WTC11 (cell line): ENCODE data around the gene DCHS2. TPM values are rescaled to one million over a fixed set of nuclear protein-coding genes. Genes with fewer than 3 reads are reported as not detected.

Experiments used
- ATAC-seq: fragments of 200-7000 bp; cut with Tn5 transposase; 2 replicates; pipeline ENCODE4 v1.10.0; 2021; ENCODE audit warnings: mild to moderate bottlenecking, moderate library complexity
- CTCF ChIA-PET: fragments of 300-600 bp; sonication (Branson Sonifier 250); formaldehyde crosslinking; loops from one replicate; lab custom pipeline; 2021; ENCODE audit warnings: antibody characterized with exemption; lab: Charles Lee
- POLR2A ChIA-PET: fragments of 350-600 bp; sonication (Branson Sonifier 250); formaldehyde crosslinking; loops from one replicate; lab custom pipeline; 2021; ENCODE audit warnings: antibody characterized with exemption; lab: Charles Lee
- DNase-seq: peaks from one replicate; pipeline ENCODE4 v3.0.0; 2021; ENCODE audit warnings: low spot score
- H3K27ac Mint-ChIP-seq: 2 replicates; pipeline ENCODE4 v1.8.0; 2021; ENCODE audit warnings: mixed read lengths
- H3K27me3 Mint-ChIP-seq: 2 replicates; pipeline ENCODE4 v1.8.0; 2021; ENCODE audit warnings: low read depth, mild to moderate bottlenecking, moderate library complexity, mixed read lengths
- H3K36me3 Mint-ChIP-seq: 2 replicates; pipeline ENCODE4 v1.8.0; 2021; ENCODE audit warnings: mixed read lengths
- H3K4me1 Mint-ChIP-seq: 2 replicates; pipeline ENCODE4 v1.8.0; 2022; ENCODE audit warnings: mixed read lengths
- H3K4me3 Mint-ChIP-seq: 2 replicates; pipeline ENCODE4 v1.8.0; 2021; ENCODE audit warnings: mild to moderate bottlenecking, moderate library complexity, mixed read lengths
- H3K9me3 Mint-ChIP-seq: 2 replicates; pipeline ENCODE4 v1.8.0; 2021; ENCODE audit warnings: mixed read lengths
- CBFB ChIP-seq: sonication (generic); formaldehyde crosslinking; IDR thresholded peaks from 2 replicates; pipeline ENCODE4 v1.8.1; 2022; ENCODE audit warnings: mild to moderate bottlenecking, low read depth, missing genetic modification reagents
- CREB1 ChIP-seq: sonication (generic); formaldehyde crosslinking; IDR thresholded peaks from 2 replicates; pipeline ENCODE4 v1.8.0; 2023; ENCODE audit warnings: mild to moderate bottlenecking, missing genetic modification reagents
- E2F5 ChIP-seq: sonication (generic); formaldehyde crosslinking; IDR thresholded peaks from 2 replicates; pipeline ENCODE4 v1.8.1; 2022; ENCODE audit warnings: mild to moderate bottlenecking, moderate library complexity, missing genetic modification reagents
- ELF4 ChIP-seq: sonication (generic); formaldehyde crosslinking; IDR thresholded peaks from 2 replicates; pipeline ENCODE4 v1.8.1; 2022; ENCODE audit warnings: low read depth, mild to moderate bottlenecking, moderate library complexity, missing genetic modification reagents
- ERG ChIP-seq: fragments of 250-450 bp; sonication (Bioruptor Pico); IDR thresholded peaks from 2 replicates; pipeline ENCODE4 v1.8.0; 2021; ENCODE audit warnings: mild to moderate bottlenecking
- FOXJ3 ChIP-seq: sonication (generic); formaldehyde crosslinking; IDR thresholded peaks from 2 replicates; pipeline ENCODE4 v1.9.0; 2021; ENCODE audit warnings: missing genetic modification reagents, mild to moderate bottlenecking, borderline replicate concordance
- GTF2I ChIP-seq: fragments of 250-450 bp; sonication (Bioruptor Pico); conservative IDR thresholded peaks from 2 replicates; pipeline ENCODE4 v1.4.0; 2021; ENCODE audit warnings: mild to moderate bottlenecking
- HMGA2 ChIP-seq: fragments of 250-450 bp; sonication (Bioruptor Pico); IDR thresholded peaks from 2 replicates; pipeline ENCODE4 v1.4.0; 2021; ENCODE audit warnings: mild to moderate bottlenecking, moderate library complexity
- JAZF1 ChIP-seq: fragments of 250-450 bp; sonication (Bioruptor Pico); IDR thresholded peaks from 2 replicates; pipeline ENCODE4 v1.9.0; 2021; ENCODE audit warnings: moderate library complexity, mild to moderate bottlenecking, inconsistent platforms
- MYBL2 ChIP-seq: sonication (generic); formaldehyde crosslinking; IDR thresholded peaks from 2 replicates; pipeline ENCODE4 v1.8.1; 2023; ENCODE audit warnings: mild to moderate bottlenecking, moderate library complexity, missing genetic modification reagents
- NR1H2 ChIP-seq: sonication (generic); formaldehyde crosslinking; IDR thresholded peaks from 2 replicates; pipeline ENCODE4 v1.9.0; 2021; ENCODE audit warnings: mild to moderate bottlenecking, moderate library complexity, missing genetic modification reagents
- OVOL2 ChIP-seq: fragments of 250-450 bp; sonication (Bioruptor Pico); IDR thresholded peaks from 2 replicates; pipeline ENCODE4 v1.9.0; 2021; ENCODE audit warnings: mild to moderate bottlenecking, borderline replicate concordance
- PRRX2 ChIP-seq: fragments of 250-450 bp; sonication (Bioruptor Pico); IDR thresholded peaks from 2 replicates; pipeline ENCODE4 v1.8.0; 2021; ENCODE audit warnings: mild to moderate bottlenecking
- RELA ChIP-seq: sonication (generic); formaldehyde crosslinking; IDR thresholded peaks from 2 replicates; pipeline ENCODE4 v1.8.1; 2022; ENCODE audit warnings: missing genetic modification reagents, mild to moderate bottlenecking, borderline replicate concordance
- SMAD4 ChIP-seq: sonication (generic); formaldehyde crosslinking; IDR thresholded peaks from 2 replicates; pipeline ENCODE4 v1.8.0; 2022; ENCODE audit warnings: mild to moderate bottlenecking, missing genetic modification reagents
- SOX15 ChIP-seq: fragments of 250-450 bp; sonication (Bioruptor Pico); IDR thresholded peaks from 2 replicates; pipeline ENCODE4 v1.9.0; 2021; ENCODE audit warnings: mild to moderate bottlenecking
- SP1 ChIP-seq: sonication (generic); formaldehyde crosslinking; conservative IDR thresholded peaks from 2 replicates; pipeline ENCODE4 v1.8.1; 2022; ENCODE audit warnings: missing genetic modification reagents
- TEAD4 ChIP-seq: sonication (generic); formaldehyde crosslinking; IDR thresholded peaks from 2 replicates; pipeline ENCODE4 v1.8.0; 2022; ENCODE audit warnings: mild to moderate bottlenecking, missing genetic modification reagents
- USF2 ChIP-seq: sonication (generic); formaldehyde crosslinking; IDR thresholded peaks from 2 replicates; pipeline ENCODE4 v1.8.1; 2023; ENCODE audit warnings: mild to moderate bottlenecking, missing genetic modification reagents, moderate library complexity
- ZNF263 ChIP-seq: sonication (generic); formaldehyde crosslinking; IDR thresholded peaks from 2 replicates; pipeline ENCODE4 v1.8.1; 2022; ENCODE audit warnings: low read depth, mild to moderate bottlenecking, moderate library complexity, missing genetic modification reagents
- ZNF671 ChIP-seq: fragments of 250-450 bp; sonication (Bioruptor Pico); IDR thresholded peaks from 2 replicates; pipeline ENCODE4 v1.8.0; 2021; ENCODE audit warnings: mild to moderate bottlenecking
- ZSCAN18 ChIP-seq: fragments of 250-450 bp; sonication (Bioruptor Pico); IDR thresholded peaks from 2 replicates; pipeline ENCODE4 v2.1.2; 2022; ENCODE audit warnings: mild to moderate bottlenecking, moderate library complexity
- total RNA-seq: library from RNA; stranded (reverse); gene quantifications from 3 replicates; pipeline ENCODE4 v1.2.3, GENCODE V29; 2021
- TF ChIP-seq, protein P1 (sequence below): sonication (generic); formaldehyde crosslinking; IDR thresholded peaks from 2 replicates; pipeline ENCODE4 v1.8.0; 2022; ENCODE audit warnings: mild to moderate bottlenecking, missing genetic modification reagents
- TF ChIP-seq, protein P2 (sequence below): fragments of 250-450 bp; sonication (Bioruptor Pico); IDR thresholded peaks from 2 replicates; pipeline ENCODE4 v1.9.0; 2021; ENCODE audit warnings: mild to moderate bottlenecking, borderline replicate concordance
- TF ChIP-seq, protein P3 (sequence below): fragments of 250-450 bp; sonication (Bioruptor Pico); IDR thresholded peaks from 2 replicates; pipeline ENCODE4 v1.9.0; 2021; ENCODE audit warnings: moderate library complexity, mild to moderate bottlenecking, inconsistent platforms, borderline replicate concordance
- TF ChIP-seq, protein P4 (sequence below): sonication (generic); formaldehyde crosslinking; IDR thresholded peaks from 2 replicates; pipeline ENCODE4 v1.8.0; 2022; ENCODE audit warnings: mild to moderate bottlenecking, missing genetic modification reagents

Gene DCHS2
- total RNA-seq, 1 experiment from 2014 or later = 1.3 TPM

- no peak for ATAC-seq
- H3K27me3 Mint-ChIP-seq = no peaks in the 10 kb centered on the region; the same call in 1 of the 2 replicates
- TF ChIP-seq E2F5 (CRISPR knock-in tag) (no peak), CBFB (CRISPR knock-in tag) (no peak), ZNF263 (no peak), GTF2I (CRISPR knock-in tag) (no peak), RELA (CRISPR knock-in tag) (no peak), CREB1 (no peak), FOXJ3 (CRISPR knock-in tag) (no peak), HMGA2 (CRISPR knock-in tag) (no peak), TEAD4 (CRISPR knock-in tag) (no peak), ZNF671 (no peak), SMAD4 (CRISPR knock-in tag) (no peak), SOX15 (CRISPR knock-in tag) (no peak), ELF4 (CRISPR knock-in tag) (no peak)
- TF ChIP-seq, protein P1, sequence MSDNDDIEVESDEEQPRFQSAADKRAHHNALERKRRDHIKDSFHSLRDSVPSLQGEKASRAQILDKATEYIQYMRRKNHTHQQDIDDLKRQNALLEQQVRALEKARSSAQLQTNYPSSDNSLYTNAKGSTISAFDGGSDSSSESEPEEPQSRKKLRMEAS (CRISPR knock-in tag) = no peak
- TF ChIP-seq, protein P2, sequence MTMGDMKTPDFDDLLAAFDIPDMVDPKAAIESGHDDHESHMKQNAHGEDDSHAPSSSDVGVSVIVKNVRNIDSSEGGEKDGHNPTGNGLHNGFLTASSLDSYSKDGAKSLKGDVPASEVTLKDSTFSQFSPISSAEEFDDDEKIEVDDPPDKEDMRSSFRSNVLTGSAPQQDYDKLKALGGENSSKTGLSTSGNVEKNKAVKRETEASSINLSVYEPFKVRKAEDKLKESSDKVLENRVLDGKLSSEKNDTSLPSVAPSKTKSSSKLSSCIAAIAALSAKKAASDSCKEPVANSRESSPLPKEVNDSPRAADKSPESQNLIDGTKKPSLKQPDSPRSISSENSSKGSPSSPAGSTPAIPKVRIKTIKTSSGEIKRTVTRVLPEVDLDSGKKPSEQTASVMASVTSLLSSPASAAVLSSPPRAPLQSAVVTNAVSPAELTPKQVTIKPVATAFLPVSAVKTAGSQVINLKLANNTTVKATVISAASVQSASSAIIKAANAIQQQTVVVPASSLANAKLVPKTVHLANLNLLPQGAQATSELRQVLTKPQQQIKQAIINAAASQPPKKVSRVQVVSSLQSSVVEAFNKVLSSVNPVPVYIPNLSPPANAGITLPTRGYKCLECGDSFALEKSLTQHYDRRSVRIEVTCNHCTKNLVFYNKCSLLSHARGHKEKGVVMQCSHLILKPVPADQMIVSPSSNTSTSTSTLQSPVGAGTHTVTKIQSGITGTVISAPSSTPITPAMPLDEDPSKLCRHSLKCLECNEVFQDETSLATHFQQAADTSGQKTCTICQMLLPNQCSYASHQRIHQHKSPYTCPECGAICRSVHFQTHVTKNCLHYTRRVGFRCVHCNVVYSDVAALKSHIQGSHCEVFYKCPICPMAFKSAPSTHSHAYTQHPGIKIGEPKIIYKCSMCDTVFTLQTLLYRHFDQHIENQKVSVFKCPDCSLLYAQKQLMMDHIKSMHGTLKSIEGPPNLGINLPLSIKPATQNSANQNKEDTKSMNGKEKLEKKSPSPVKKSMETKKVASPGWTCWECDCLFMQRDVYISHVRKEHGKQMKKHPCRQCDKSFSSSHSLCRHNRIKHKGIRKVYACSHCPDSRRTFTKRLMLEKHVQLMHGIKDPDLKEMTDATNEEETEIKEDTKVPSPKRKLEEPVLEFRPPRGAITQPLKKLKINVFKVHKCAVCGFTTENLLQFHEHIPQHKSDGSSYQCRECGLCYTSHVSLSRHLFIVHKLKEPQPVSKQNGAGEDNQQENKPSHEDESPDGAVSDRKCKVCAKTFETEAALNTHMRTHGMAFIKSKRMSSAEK = no peak
- TF ChIP-seq, protein P3, sequence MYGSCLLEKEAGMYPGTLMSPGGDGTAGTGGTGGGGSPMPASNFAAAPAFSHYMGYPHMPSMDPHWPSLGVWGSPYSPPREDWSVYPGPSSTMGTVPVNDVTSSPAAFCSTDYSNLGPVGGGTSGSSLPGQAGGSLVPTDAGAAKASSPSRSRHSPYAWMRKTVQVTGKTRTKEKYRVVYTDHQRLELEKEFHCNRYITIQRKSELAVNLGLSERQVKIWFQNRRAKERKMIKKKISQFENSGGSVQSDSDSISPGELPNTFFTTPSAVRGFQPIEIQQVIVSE (CRISPR knock-in tag) = no peak
- H3K4me3 Mint-ChIP-seq = no peak overlapping the region
- H3K27ac Mint-ChIP-seq = no peak overlapping the region
- H3K36me3 Mint-ChIP-seq = no peaks in the 10 kb centered on the region
- POLR2A ChIA-PET = no interaction called here
- CTCF ChIA-PET = interaction anchor here (1.2 kb wide), 2 partner anchors 31 to 142 kb away, joined by 3 to 4 read pairs; no protein-coding TSS in a partner anchor
- H3K9me3 Mint-ChIP-seq = no peaks in the 10 kb centered on the region
- peaks cover 11% of the 10 kb centered on the region for H3K4me1 Mint-ChIP-seq
- no peak for DNase-seq
Observed at GRCh38 chr4:154364066-154364845, 127.3 kb downstream of the DCHS2 start.

- no peaks in the 10 kb centered on the region for H3K36me3 Mint-ChIP-seq
- peaks cover 8% of the 10 kb centered on the region for H3K4me1 Mint-ChIP-seq
- ATAC-seq (no peak), DNase-seq (no peak)
- H3K27ac Mint-ChIP-seq = no peak overlapping the region
- no peaks in the 10 kb centered on the region for H3K9me3 Mint-ChIP-seq
- no peaks in the 10 kb centered on the region; the same call in 1 of the 2 replicates for H3K27me3 Mint-ChIP-seq
- POLR2A ChIA-PET = no interaction called here
- CTCF ChIA-PET = no interaction called here
- H3K4me3 Mint-ChIP-seq = no peak overlapping the region
- TF ChIP-seq, protein P4, sequence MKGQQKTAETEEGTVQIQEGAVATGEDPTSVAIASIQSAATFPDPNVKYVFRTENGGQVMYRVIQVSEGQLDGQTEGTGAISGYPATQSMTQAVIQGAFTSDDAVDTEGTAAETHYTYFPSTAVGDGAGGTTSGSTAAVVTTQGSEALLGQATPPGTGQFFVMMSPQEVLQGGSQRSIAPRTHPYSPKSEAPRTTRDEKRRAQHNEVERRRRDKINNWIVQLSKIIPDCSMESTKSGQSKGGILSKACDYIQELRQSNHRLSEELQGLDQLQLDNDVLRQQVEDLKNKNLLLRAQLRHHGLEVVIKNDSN (CRISPR knock-in tag) = no peak
- TF ChIP-seq SP1 = no peak
- TF ChIP-seq ERG (CRISPR knock-in tag) = no peak
- TF ChIP-seq NR1H2 (CRISPR knock-in tag) = no peak
- TF ChIP-seq JAZF1 (CRISPR knock-in tag) = no peak
- TF ChIP-seq USF2 (CRISPR knock-in tag) = no peak
- no peak for TF ChIP-seq TEAD4 (CRISPR knock-in tag)
- TF ChIP-seq OVOL2 (CRISPR knock-in tag) = no peak
- no peak for TF ChIP-seq ZSCAN18 (CRISPR knock-in tag)
- no peak for TF ChIP-seq CREB1
- no peak for TF ChIP-seq PRRX2 (CRISPR knock-in tag)
- no peak for TF ChIP-seq MYBL2 (CRISPR knock-in tag)
Observed at GRCh38 chr4:154361450-154361849, 130.1 kb downstream of the DCHS2 start.
